KMS-11 (cell line): ENCODE results near the gene ENOX2.

Experiments used
- H2AFZ ChIP-seq: fragments of 200-600 bp; sonication (generic); 2 replicates; pipeline ENCODE4 v1.6.1; 2016; ENCODE audit warnings: antibody characterized with exemption, mixed run types, low read depth
- H3K27ac ChIP-seq: fragments of 200-600 bp; sonication (generic); 2 replicates; pipeline ENCODE4 v1.6.1; 2016; ENCODE audit warnings: mild to moderate bottlenecking, mixed run types
- H3K27me3 ChIP-seq: fragments of 200-600 bp; sonication (generic); 2 replicates; pipeline ENCODE4 v1.6.1; 2017; ENCODE audit warnings: mild to moderate bottlenecking, low read depth, mixed run types, moderate library complexity; ENCODE audit not compliant: insufficient read depth
- H3K36me3 ChIP-seq: fragments of 200-600 bp; sonication (generic); 2 replicates; pipeline ENCODE4 v1.6.1; 2017; ENCODE audit warnings: mild to moderate bottlenecking, mixed run types; ENCODE audit not compliant: insufficient read depth
- H3K4me1 ChIP-seq: fragments of 200-600 bp; sonication (generic); 2 replicates; pipeline ENCODE4 v1.6.1; 2016; ENCODE audit warnings: mild to moderate bottlenecking, low read depth, mixed run types; ENCODE audit not compliant: poor library complexity, severe bottlenecking
- H3K4me2 ChIP-seq: fragments of 200-600 bp; sonication (generic); 2 replicates; pipeline ENCODE4 v1.7.0; 2016; ENCODE audit warnings: mild to moderate bottlenecking, mixed run types
- H3K4me3 ChIP-seq: fragments of 200-600 bp; sonication (generic); IDR thresholded peaks from 2 replicates; pipeline ENCODE4 v1.6.1; 2017; ENCODE audit warnings: low read depth, low read length, mixed read lengths; ENCODE audit not compliant: insufficient read depth
- H3K79me2 ChIP-seq: fragments of 200-600 bp; sonication (generic); 2 replicates; pipeline ENCODE4 v1.6.1; 2016; ENCODE audit warnings: low read depth, mixed run types; ENCODE audit not compliant: insufficient read depth
- H3K9ac ChIP-seq: fragments of 200-600 bp; sonication (generic); 2 replicates; pipeline ENCODE4 v1.6.1; 2016; ENCODE audit warnings: mild to moderate bottlenecking, mixed run types
- H4K20me1 ChIP-seq: fragments of 200-600 bp; sonication (generic); 2 replicates; pipeline ENCODE4 v1.6.1; 2016; ENCODE audit warnings: mild to moderate bottlenecking, mixed run types; ENCODE audit not compliant: insufficient read depth
- TF ChIP-seq, protein P1 (sequence below): fragments of 200-600 bp; sonication (generic); conservative IDR thresholded peaks from 2 replicates; pipeline ENCODE4 v1.6.1; 2017; ENCODE audit warnings: low read depth, mild to moderate bottlenecking, antibody characterized with exemption, low read length, moderate library complexity, mixed read lengths

Gene ENOX2

GRCh38 chrX:130628516-130628915 lies 274.5 kb downstream of the ENOX2 start:
- Histone ChIP-seq H3K79me2 (no peaks in the 10 kb centered on the region), H3K27me3 (no peaks in the 10 kb centered on the region), H4K20me1 (no peaks in the 10 kb centered on the region), H3K4me2 (no peak overlapping the region), H3K27ac (no peak overlapping the region), H3K36me3 (no peaks in the 10 kb centered on the region), H3K4me1 (no peaks in the 10 kb centered on the region), H2AFZ (no peak overlapping the region), H3K4me3 (no peak overlapping the region), H3K9ac (no peak overlapping the region)
- TF ChIP-seq, protein P1, sequence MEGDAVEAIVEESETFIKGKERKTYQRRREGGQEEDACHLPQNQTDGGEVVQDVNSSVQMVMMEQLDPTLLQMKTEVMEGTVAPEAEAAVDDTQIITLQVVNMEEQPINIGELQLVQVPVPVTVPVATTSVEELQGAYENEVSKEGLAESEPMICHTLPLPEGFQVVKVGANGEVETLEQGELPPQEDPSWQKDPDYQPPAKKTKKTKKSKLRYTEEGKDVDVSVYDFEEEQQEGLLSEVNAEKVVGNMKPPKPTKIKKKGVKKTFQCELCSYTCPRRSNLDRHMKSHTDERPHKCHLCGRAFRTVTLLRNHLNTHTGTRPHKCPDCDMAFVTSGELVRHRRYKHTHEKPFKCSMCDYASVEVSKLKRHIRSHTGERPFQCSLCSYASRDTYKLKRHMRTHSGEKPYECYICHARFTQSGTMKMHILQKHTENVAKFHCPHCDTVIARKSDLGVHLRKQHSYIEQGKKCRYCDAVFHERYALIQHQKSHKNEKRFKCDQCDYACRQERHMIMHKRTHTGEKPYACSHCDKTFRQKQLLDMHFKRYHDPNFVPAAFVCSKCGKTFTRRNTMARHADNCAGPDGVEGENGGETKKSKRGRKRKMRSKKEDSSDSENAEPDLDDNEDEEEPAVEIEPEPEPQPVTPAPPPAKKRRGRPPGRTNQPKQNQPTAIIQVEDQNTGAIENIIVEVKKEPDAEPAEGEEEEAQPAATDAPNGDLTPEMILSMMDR, result no peak

DNA sequence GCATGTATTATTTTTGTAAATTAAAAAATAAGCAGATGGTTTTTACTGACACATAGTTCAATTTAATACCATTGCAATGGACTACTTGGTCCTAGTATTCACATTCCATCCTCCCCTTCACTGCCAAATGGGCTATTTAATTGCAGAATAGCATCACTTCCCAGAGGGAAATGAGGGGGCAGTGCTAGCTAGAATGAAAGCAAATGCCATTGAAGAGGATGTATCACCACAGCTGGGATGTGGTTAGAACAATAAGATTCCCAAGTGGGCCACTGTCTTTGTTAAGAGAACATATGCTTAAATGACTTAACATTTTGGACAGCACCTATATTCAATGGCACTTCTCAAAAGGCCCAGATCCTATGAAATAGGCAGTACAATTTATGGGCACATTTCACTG lies 276.5 kb downstream of the ENOX2 start:
- Histone ChIP-seq H3K27ac (no peak overlapping the region), H4K20me1 (no peaks in the 10 kb centered on the region), H3K36me3 (no peaks in the 10 kb centered on the region), H3K9ac (no peak overlapping the region), H3K79me2 (no peaks in the 10 kb centered on the region), H3K4me2 (no peak overlapping the region), H3K27me3 (no peaks in the 10 kb centered on the region), H2AFZ (no peak overlapping the region), H3K4me1 (no peaks in the 10 kb centered on the region), H3K4me3 (no peak overlapping the region)
- TF ChIP-seq, protein P1, result no peak

DNA sequence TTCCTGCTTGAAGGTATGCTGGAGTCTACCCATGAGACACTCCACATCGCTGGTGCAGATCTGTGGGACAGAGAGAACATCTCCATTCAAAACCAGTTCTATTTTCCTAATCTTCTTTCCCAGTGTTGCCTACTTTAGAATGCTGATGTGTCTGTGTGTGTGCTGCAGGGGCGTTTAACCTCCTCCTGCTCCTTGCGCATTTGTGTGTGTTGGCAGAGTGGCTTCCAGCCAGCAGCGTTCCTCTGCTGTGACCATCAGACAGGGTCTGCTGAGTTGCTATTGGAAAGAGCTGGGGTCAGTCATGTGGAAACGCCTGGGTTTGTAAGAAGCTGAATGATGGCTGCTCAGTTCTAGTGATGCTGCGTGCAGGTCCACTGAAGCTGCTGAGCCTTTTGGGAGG lies 277.6 kb downstream of the ENOX2 start:
- TF ChIP-seq, protein P1, result no peak
- Histone ChIP-seq H3K27ac (no peak overlapping the region), H3K27me3 (no peaks in the 10 kb centered on the region), H3K9ac (no peak overlapping the region), H3K4me1 (no peaks in the 10 kb centered on the region), H3K4me3 (no peak overlapping the region), H3K4me2 (no peak overlapping the region), H3K79me2 (no peaks in the 10 kb centered on the region), H3K36me3 (no peaks in the 10 kb centered on the region), H2AFZ (no peak overlapping the region), H4K20me1 (no peaks in the 10 kb centered on the region)

DNA sequence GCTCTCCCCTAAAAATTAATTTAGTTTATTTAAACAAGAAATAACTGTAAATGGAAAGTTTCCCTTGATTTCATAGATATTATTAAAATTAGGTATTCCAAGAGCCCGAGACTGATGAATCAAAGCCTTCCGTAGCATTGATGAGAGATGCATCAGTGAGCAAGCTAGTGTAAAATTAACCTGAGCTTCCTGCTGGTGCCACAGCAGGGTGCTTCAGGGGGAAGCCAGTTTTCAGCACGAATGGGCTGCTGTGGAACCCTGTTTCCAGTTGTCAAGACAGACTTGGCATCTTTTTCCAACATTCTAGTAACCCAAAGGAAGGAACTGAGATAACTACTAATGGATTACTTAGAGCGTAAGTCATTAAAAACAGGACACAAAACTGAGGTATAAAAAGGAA lies 279.5 kb downstream of the ENOX2 start:
- no peaks in the 10 kb centered on the region for H3K27me3 ChIP-seq
- H3K4me1 ChIP-seq, result no peaks in the 10 kb centered on the region
- H3K4me2 ChIP-seq, result no peak overlapping the region
- H3K79me2 ChIP-seq, result no peaks in the 10 kb centered on the region
- H2AFZ ChIP-seq, result no peak overlapping the region
- H3K9ac ChIP-seq, result no peak overlapping the region
- no peaks in the 10 kb centered on the region for H4K20me1 ChIP-seq
- TF ChIP-seq, protein P1, result no peak
- no peak overlapping the region for H3K4me3 ChIP-seq
- H3K27ac ChIP-seq, result no peak overlapping the region
- H3K36me3 ChIP-seq, result no peaks in the 10 kb centered on the region
